NK-92 treated with Interleukin-12 subunit alpha and Interleukin-12 subunit beta, amount 100 ng/mL, for 24 hours (cell line): ENCODE data around the gene MEGF9.
A peak's percentile ranks its signal among the peaks of the same experiment; 100 is the strongest.
"Not testable (repeated sequence)": the region's sequence is repeated elsewhere in the genome, so short reads cannot be mapped to it uniquely, and the experiment has no call there.

ENCODE experiments used
- DNase-seq: peaks from one replicate; lab custom pipeline; 2025; lab: John Stamatoyannopoulos, UW

MEGF9 gene

GRCh38 chr9:120714088-120714845, at the start of gene MEGF9:
MEGF9 (minus strand) TSS chr9:120714470; CDS start chr9:120714358, 112 bp downstream.
- DNase-seq, result peak; percentile 90

DNA sequence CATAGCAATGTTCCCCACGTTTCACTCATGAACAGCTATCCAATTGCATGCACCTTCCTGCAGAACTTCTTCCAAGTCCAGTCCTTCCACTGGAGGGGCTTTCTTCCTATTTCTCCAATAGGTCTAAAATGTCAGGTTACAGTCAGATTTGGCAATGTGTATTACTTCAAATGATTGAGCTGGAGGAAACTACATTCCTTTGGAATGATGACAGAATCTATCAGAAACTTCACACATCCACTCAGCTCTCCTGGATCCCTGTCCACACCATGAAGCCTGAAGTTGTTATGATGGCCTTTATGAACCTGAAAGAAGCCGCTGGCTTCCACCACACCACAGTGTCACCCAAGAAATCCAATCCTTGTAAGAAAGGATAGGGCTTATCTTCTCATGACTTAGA, 46.7 kb upstream of the MEGF9 start:
- DNase-seq, result no peak

GRCh38 chr9:120759755-120760400, 45.6 kb upstream of the MEGF9 start:
- DNase-seq, result no peak

DNA sequence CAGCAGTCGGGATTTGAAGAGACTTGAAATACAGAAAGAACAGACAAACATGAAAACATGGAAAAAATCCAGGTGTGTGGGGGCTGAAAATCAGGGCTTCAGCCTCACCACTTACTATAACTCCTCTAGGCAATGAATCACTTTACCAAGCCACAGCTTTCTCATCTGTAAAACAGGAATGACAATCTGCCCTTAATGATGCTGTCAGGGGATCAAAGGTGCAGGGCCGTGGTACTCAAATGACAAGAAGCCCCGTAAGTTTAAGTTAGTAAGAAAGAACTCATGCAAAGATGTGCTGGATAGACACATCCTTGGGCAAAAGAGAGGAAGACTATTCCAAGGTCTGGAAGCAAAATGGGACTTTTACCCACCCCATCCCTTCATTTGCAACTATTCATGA, 44.3 kb upstream of the MEGF9 start:
- no peak for DNase-seq

- no peak for DNase-seq
These were observed 43.0 kb upstream of the MEGF9 start for GRCh38 chr9:120757026-120757913.

GRCh38 chr9:120756531-120756930, 42.3 kb upstream of the MEGF9 start:
- DNase-seq, result no peak

DNA sequence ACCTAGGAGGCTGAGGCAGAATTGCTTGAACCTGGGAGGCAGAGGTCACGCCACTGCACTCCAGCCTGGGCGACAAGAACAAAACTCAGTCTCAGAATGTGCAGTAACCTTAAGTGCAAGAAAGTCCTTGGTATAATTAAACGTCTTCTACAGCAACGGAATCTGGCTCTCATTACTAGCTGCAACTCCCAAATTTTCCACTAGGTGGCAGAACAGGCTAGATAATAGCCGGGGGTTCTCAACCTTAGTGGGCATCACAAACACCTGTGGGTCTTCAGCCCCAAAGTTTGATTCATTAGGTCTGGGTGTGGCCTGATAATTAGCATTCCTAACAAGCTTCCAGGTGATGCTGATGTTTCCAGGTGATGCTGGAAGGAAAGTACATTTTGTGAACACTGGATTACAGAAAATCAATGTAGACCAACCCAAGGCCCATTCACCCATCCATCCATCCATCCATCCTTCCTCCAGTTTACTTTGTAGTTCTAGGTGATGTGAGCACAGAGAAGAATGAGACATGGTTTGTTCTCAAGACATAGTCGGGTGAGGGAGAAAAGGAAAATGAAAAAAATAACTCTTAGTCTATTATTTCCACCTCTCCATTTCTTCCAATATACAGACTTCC, 41.7 kb upstream of the MEGF9 start:
- peak; percentile 1 for DNase-seq

- DNase-seq, result no peak
These were observed 40.8 kb upstream of the MEGF9 start for GRCh38 chr9:120755044-120755443.

- DNase-seq, result no peak
These were observed 36.2 kb upstream of the MEGF9 start for GRCh38 chr9:120750421-120750820.

DNA sequence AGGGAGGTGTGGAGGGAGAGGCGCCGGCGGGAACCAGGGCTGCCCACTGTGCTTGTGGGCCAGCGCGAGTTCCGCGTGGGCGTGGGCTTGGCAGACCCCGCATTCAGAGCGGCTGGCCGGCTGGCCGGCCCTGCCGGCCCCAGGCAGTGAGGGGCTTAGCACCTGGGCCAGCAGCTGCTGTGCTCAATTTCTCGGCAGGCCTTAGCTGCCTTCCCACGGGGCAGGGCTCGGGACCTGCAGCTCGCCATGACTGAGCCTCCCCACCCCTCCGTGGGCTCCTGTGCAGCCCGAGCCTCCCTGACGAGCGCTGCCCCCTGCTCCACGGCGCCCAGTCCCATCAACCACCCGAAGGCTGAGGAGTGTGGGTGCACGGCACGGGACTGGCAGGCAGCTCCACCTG, 32.1 kb upstream of the MEGF9 start:
- not testable (repeated sequence) for DNase-seq

- no peak for DNase-seq
These were observed 31.0 kb upstream of the MEGF9 start for GRCh38 chr9:120745278-120745677.

- no peak for DNase-seq
These were observed 28.7 kb upstream of the MEGF9 start for GRCh38 chr9:120742951-120743416.

DNA sequence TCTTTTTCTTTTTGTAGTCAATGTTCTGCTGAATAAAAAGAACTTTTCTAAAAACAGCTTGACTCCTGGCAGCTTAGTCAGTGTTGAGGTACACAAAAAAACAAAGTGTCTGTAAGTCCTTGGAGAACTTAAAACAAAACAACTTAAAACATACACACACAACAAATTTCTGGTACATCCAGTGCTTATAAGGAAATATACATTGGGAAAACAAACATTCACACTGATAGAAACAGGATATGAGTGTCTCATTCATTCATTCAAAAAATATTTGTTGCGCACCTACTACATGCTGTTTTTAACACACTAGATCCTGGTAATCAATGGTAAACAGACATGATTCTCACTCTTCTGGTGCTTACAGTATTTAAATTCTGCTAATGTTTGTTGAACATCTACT, 27.4 kb upstream of the MEGF9 start:
- no peak for DNase-seq

DNA sequence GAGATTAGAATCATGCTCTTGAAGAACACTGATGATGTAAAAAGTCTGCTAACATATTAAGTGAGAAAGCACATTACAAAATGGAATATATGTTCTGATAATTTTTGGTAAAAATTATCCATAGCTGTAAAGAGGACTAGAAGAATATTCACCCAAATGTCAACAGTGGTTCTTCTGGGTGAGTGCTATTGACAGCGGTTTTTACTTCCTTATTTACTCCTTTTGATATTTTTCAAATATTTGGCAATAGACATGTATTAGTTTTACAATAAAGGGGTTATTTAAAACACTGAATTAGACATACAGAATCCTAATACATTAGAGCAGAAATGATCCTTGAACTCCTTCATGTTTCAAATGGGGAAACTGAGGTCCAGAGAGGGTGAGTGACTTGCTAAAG, 26.9 kb upstream of the MEGF9 start:
- DNase-seq, result no peak

- DNase-seq, result no peak
These were observed 25.9 kb upstream of the MEGF9 start for GRCh38 chr9:120740132-120740531.

DNA sequence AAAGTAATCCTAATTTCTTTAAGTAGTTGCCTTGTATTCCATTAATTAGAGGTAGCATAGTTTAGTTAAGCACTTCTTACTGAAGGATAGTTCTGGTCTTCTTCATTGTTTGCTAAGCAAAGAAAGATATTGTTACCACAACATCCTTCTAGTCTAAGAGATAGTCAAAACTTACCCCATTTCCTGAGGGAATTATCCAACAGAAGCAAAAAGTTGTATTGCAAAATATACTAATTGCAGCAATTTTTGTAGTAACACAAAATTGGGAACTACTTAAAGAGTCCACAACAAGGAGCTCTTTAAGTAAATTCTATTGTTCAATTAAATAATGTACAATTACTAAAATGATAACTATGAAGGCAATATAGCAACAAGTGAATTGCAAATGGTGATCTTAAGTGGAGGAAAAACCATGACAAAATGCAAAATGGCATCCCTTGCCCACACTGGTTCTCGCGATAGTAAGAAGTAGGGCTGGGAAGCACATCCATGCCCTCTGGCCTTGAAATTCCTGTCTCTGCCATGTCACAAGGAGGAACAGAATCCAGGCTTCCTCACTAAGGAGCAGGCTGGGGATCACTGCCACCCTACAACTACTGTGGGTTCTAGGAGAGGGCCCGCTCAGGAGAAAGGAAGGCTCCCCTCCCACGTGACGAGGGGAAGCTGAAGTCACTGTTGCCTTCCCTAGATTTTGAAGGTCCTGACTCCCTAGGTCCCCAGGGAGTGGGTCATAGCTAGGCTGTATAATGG, 23.3 kb upstream of the MEGF9 start:
- DNase-seq, result no peak

DNA sequence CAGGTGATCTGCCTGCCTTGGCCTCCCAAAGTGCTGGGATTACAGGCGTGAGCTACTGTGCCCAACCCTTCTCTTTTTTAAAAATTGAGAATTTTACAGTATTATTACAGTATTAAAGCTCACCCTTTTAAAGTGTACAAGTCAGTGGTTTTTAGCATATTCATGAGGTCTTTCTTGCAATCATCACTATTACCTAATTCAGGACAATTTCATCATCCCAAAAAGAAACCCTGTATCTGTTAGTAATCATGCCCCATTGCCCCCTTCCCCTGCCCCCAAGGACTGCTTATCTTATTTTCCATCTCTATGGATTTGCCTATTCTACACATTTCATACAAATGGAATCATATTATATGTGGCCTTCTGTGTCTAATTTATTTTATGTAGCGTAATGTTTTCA, 22.6 kb upstream of the MEGF9 start:
- no peak for DNase-seq

- DNase-seq, result peak; percentile 7
These were observed 21.3 kb upstream of the MEGF9 start for GRCh38 chr9:120735415-120736126.

DNA sequence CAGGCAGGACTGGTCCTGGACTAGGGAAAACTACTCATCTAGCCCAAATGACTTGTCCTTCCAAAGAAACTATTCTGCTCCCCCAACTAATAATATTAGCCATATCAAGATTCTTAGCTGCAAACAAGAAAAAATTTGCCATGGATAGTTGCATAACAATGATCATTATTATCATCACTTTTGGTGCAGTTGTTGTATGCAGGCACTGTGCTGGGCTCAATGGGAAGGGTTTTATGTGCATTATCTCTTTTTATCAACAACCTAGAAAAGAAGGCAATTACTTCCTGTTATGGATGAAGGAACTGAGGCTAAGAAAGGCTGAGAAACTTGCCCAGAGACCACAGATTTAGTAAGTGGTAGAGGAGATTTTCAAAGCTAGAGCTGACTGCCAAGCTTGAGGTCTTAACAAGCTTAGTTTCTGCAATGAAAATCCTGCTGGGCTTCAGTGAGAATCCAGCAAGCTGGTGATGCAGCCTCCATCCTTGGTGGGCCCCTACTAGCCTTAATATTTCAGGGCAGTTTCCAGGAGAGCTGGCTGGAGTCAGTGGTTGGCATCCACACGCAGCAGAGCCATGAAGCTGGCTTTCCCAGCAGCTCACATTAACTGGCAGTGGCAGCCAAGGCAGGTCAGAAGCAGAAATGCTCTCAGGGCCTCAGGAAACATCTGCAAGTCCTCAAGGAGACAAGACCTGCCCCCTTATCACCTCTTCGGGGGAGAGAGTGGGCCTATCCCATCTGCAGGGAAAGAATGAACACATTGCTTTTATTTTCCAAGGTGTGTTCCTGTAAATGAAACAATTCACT, 20.5 kb upstream of the MEGF9 start:
- DNase-seq, result no peak

DNA sequence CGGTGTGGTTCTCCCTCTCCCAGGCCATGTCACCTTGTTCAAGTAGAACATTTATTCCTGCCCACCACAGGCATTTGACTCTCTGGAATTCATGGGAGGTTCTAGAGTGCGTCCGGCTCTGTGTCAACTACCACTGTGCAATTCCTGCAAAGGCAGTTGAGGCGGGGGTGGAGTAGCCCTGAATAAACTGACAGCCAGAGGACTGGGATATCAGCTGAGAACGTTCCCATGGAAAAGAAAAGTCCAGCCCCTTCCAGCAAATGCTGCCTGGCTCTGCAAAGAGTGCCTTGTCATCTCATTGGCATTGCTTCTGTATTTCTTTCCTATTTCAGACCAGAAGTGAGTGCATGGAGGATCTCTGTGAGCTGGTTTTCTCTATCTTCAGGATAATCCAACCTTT, 18.9 kb upstream of the MEGF9 start:
- DNase-seq, result no peak
